NK-92 (cell line): ENCODE measurements around the gene DAGLA.
"Not testable (repeated sequence)": the region's sequence is repeated elsewhere in the genome, so short reads cannot be mapped to it uniquely, and the experiment has no call there.

Experiments
- DNase-seq: peaks from one replicate; lab custom pipeline; 2025; ENCODE audit not compliant: unreplicated experiment; lab: John Stamatoyannopoulos, UW

The DAGLA gene

GRCh38 chr11:61659413-61660196 lies 20.6 kb upstream of the DAGLA start:
- no peak for DNase-seq

- not testable (repeated sequence) for DNase-seq
These were observed 19.2 kb upstream of the DAGLA start for GRCh38 chr11:61660997-61661396.

- no peak for DNase-seq
These were observed 13.4 kb upstream of the DAGLA start for GRCh38 chr11:61666684-61667297.

GRCh38 chr11:61667684-61668305 lies 12.4 kb upstream of the DAGLA start:
- no peak for DNase-seq

- DNase-seq: no peak
These were observed 10.8 kb upstream of the DAGLA start for GRCh38 chr11:61669417-61669816.

- no peak for DNase-seq
These were observed 9.6 kb upstream of the DAGLA start for GRCh38 chr11:61670626-61671025.

GRCh38 chr11:61671527-61671926 lies 8.7 kb upstream of the DAGLA start:
- no peak for DNase-seq

- not testable (repeated sequence) for DNase-seq
These were observed 6.2 kb upstream of the DAGLA start for GRCh38 chr11:61673946-61674467.

- no peak for DNase-seq
These were observed 4.4 kb upstream of the DAGLA start for GRCh38 chr11:61675826-61676225.

- DNase-seq: no peak
These were observed 895 bp upstream of the DAGLA start for GRCh38 chr11:61679296-61679695.

GRCh38 chr11:61680622-61681221 lies 531 bp downstream of the DAGLA start:
- no peak for DNase-seq

GRCh38 chr11:61682093-61682732 lies 2.0 kb downstream of the DAGLA start:
- no peak for DNase-seq

- DNase-seq: no peak
These were observed 2.9 kb downstream of the DAGLA start for GRCh38 chr11:61682906-61683675.

- DNase-seq: no peak
These were observed 4.0 kb downstream of the DAGLA start for GRCh38 chr11:61683961-61684869.

- DNase-seq: no peak
These were observed 4.9 kb downstream of the DAGLA start for GRCh38 chr11:61684870-61685616.

GRCh38 chr11:61685617-61685967 lies 5.4 kb downstream of the DAGLA start:
- no peak for DNase-seq

GRCh38 chr11:61686066-61686465 lies 5.9 kb downstream of the DAGLA start:
- no peak for DNase-seq

GRCh38 chr11:61686469-61686868 lies 6.3 kb downstream of the DAGLA start:
- DNase-seq: no peak

GRCh38 chr11:61687420-61687819 lies 7.2 kb downstream of the DAGLA start:
- DNase-seq: no peak
